GM10266 (cell line): Measurements from ENCODE around the gene SPINK1.
"Not testable (repeated sequence)": the region's sequence is repeated elsewhere in the genome, so short reads cannot be mapped to it uniquely, and the experiment has no call there.

Experiments
- DNase-seq: peaks from one replicate; pipeline ENCODE4 v3.0.0; 2012; ENCODE audit errors: extremely low spot score
- CTCF ChIP-seq: IDR thresholded peaks from 2 replicates; pipeline ENCODE4 v1.5.1; 2012; ENCODE audit warnings: mild to moderate bottlenecking, low read depth; ENCODE audit not compliant: control insufficient read depth, insufficient read depth; ENCODE audit errors: missing control alignments

The SPINK1 gene

GRCh38 chr5:147809830-147810666, 21.4 kb downstream of the SPINK1 start:
- no peak for DNase-seq
- TF ChIP-seq CTCF, result no peak

- TF ChIP-seq CTCF, result no peak
- DNase-seq, result no peak
Measured at GRCh38 chr5:147805030-147805454, 26.4 kb downstream of the SPINK1 start.

GRCh38 chr5:147804334-147804733, 27.1 kb downstream of the SPINK1 start:
- no peak for DNase-seq
- TF ChIP-seq CTCF, result no peak

- no peak for DNase-seq
- no peak for TF ChIP-seq CTCF
Measured at GRCh38 chr5:147803926-147804325, 27.5 kb downstream of the SPINK1 start.

- not testable (repeated sequence) for DNase-seq
Measured at GRCh38 chr5:147803161-147803560, 28.3 kb downstream of the SPINK1 start.

GRCh38 chr5:147801461-147801860, 30.0 kb downstream of the SPINK1 start:
- TF ChIP-seq CTCF, result no peak
- DNase-seq, result no peak

GRCh38 chr5:147800491-147800890, 31.0 kb downstream of the SPINK1 start:
- no peak for DNase-seq
- no peak for TF ChIP-seq CTCF
